NK-92 (cell line): Measurements from ENCODE around the gene MYO9B.

Source experiments
- DNase-seq: peaks from one replicate; lab custom pipeline; 2025; ENCODE audit not compliant: unreplicated experiment; lab: John Stamatoyannopoulos, UW

Gene MYO9B

GRCh38 chr19:17061205-17061604, 14.4 kb upstream of the MYO9B start:
- no peak for DNase-seq

GRCh38 chr19:17061691-17062090, 13.9 kb upstream of the MYO9B start:
- no peak for DNase-seq

- DNase-seq: no peak
Observed at GRCh38 chr19:17063428-17063827, 12.1 kb upstream of the MYO9B start.

- no peak for DNase-seq
Observed at GRCh38 chr19:17069193-17069592, 6.4 kb upstream of the MYO9B start.

- no peak for DNase-seq
Observed at GRCh38 chr19:17070421-17070820, 5.2 kb upstream of the MYO9B start.

- DNase-seq: no peak
Observed at GRCh38 chr19:17070912-17071311, 4.7 kb upstream of the MYO9B start.

GRCh38 chr19:17073869-17074633, 1.5 kb upstream of the MYO9B start:
- DNase-seq: no peak

GRCh38 chr19:17074634-17075034, 943 bp upstream of the MYO9B start:
- DNase-seq: no peak

- no peak for DNase-seq
Observed at GRCh38 chr19:17075864-17076542, 426 bp downstream of the MYO9B start.

GRCh38 chr19:17076543-17076991, 990 bp downstream of the MYO9B start:
- DNase-seq: no peak

GRCh38 chr19:17077447-17078028, 2.0 kb downstream of the MYO9B start:
- DNase-seq: no peak

GRCh38 chr19:17078036-17078919, 2.7 kb downstream of the MYO9B start:
- no peak for DNase-seq

GRCh38 chr19:17078920-17079709, 3.5 kb downstream of the MYO9B start:
- no peak for DNase-seq

GRCh38 chr19:17079710-17080439, 4.3 kb downstream of the MYO9B start:
- DNase-seq: no peak

GRCh38 chr19:17080440-17080801, 4.8 kb downstream of the MYO9B start:
- no peak for DNase-seq

GRCh38 chr19:17081672-17082630, 6.4 kb downstream of the MYO9B start:
- no peak for DNase-seq

- DNase-seq: no peak
Observed at GRCh38 chr19:17086120-17086519, 10.5 kb downstream of the MYO9B start.

GRCh38 chr19:17086834-17087233, 11.3 kb downstream of the MYO9B start:
- no peak for DNase-seq

- no peak for DNase-seq
Observed at GRCh38 chr19:17088552-17088951, 13.0 kb downstream of the MYO9B start.
